Measurements from ENCODE around the gene ZFYVE28. TPM values are rescaled to one million over a fixed set of nuclear protein-coding genes. Genes with fewer than 3 reads are reported as not detected.

Gene ZFYVE28
- total and polyA plus RNA-seq, 2 of the 8 experiments (the other 6 are each of a cell fraction or from before 2014, with no cell fraction given) = 1.7 to 4.9 TPM

DNA sequence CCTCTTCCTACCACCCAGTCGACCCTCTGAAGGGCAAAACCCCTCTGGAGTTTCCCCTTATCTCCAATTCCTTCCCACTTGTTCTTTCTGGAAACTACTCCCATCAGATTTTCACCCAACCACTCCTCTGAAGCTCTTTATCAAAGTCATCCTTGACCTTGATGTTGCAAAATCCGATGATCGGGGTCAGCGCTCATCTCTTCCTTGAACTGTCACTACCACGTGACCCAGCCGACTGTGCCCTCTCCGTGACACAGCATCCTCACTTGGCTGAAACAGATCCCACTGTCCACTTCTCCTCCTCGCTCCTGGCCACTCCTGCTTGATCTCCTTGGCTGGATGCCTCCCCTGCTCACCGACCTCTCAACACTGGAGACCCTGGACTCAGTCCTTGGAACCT lies 1.4 kb upstream of the ZFYVE28 start:
- peaks cover 2 to 9% of the 10 kb centered on the region in 2 experiments for H4K20me1 ChIP-seq (replicated peaks in 1 of 2; ENCODE audit: control insufficient read depth in 1 of 2, insufficient read depth in 2 of 2, low read length in 2 of 2)
- peak overlapping the region in 1 of 2 experiments; percentile 80; a peak in 1 of 4 replicates for H3K4me2 ChIP-seq (ENCODE audit: insufficient read depth in 1 of 2, low read depth in 2 of 2, low read length in 2 of 2)
- H2BK120ac ChIP-seq (replicated peaks; ENCODE audit: low read depth, low read length) = no peak overlapping the region
- H3K4ac ChIP-seq (replicated peaks; ENCODE audit: insufficient read length, low read depth, low read length) = no peak overlapping the region
- DNase-seq (ENCODE audit: low read depth in 1 of 2, low spot score in 2 of 2) (no peak), FAIRE-seq (no peak)
- H3K4me1 ChIP-seq (replicated peaks in 1 of 4; ENCODE audit: control insufficient read depth in 3 of 4, insufficient read depth in 4 of 4, low read length in 3 of 4) = peaks cover 2 to 27% (median 16%) of the 10 kb centered on the region in 4 experiments
- no peak overlapping the region for H3K9ac ChIP-seq (replicated peaks in 1 of 4; ENCODE audit: extremely low read depth in 1 of 4, low read depth in 3 of 4, low read length in 3 of 4)
- H4K5ac ChIP-seq (ENCODE audit: insufficient read length, low read depth, low read length) = no peak overlapping the region
- H4K91ac ChIP-seq (replicated peaks; ENCODE audit: insufficient read length, low read length) = no peak overlapping the region
- H3K56ac ChIP-seq (replicated peaks; ENCODE audit: insufficient read length, low read depth, low read length) = no peak overlapping the region
- no peak overlapping the region for H3K27ac ChIP-seq (ENCODE audit: low read depth, low read length)
- H3K23me2 ChIP-seq (ENCODE audit: low read depth, low read length) = peaks cover 19% of the 10 kb centered on the region; the same call in 1 of the 2 replicates
- H4K8ac ChIP-seq (ENCODE audit: extremely low read depth, insufficient read depth, low read length) = no peak overlapping the region
- no peak overlapping the region for H3K14ac ChIP-seq (ENCODE audit: insufficient read length)
- H3K36me3 ChIP-seq (ENCODE audit: control insufficient read depth in 2 of 4, insufficient read depth in 4 of 4, low read length in 3 of 4) = no peaks in the 10 kb centered on the region
- H2BK20ac ChIP-seq (ENCODE audit: low read length) = no peak overlapping the region
- peaks cover 36 to 59% (median 53%) of the 10 kb centered on the region in 4 experiments for H3K27me3 ChIP-seq (replicated peaks in 1 of 4; ENCODE audit: control insufficient read depth in 3 of 4, extremely low read depth in 1 of 4, insufficient read depth in 3 of 4, low read length in 3 of 4)
- H2BK12ac ChIP-seq (ENCODE audit: low read depth, low read length) = no peak overlapping the region
- H3K79me2 ChIP-seq (ENCODE audit: control insufficient read depth in 1 of 2, insufficient read depth in 2 of 2, low read length in 2 of 2) = no peaks in the 10 kb centered on the region
- no peak overlapping the region for H2AFZ ChIP-seq (ENCODE audit: low read length)
- H2BK15ac ChIP-seq (ENCODE audit: low read length) = no peak overlapping the region
- 71% methylated on average over 9 of the region's 9 CpGs; no CpG with 5 or more reads in 1 of the 2 experiments for WGBS, 2 experiments (ENCODE audit: extremely low coverage in 1 of 2, insufficient coverage in 1 of 2, insufficient read length in 1 of 2, insufficient replicate concordance in 2 of 2, low coverage in 1 of 2, low lambda C conversion rate in 2 of 2, missing lambda C conversion rate in 1 of 2)
- no peaks in the 10 kb centered on the region for H3K9me3 ChIP-seq (ENCODE audit: insufficient read depth in 2 of 2, low read depth in 1 of 2, low read length in 1 of 2)
- ChIA-PET CTCF (ENCODE audit: partially characterized antibody) (interaction anchor here (1.1 to 1.5 kb wide), 3 partner anchors 9 to 27 kb away, joined by 3 to 6 read pairs (median 4); no protein-coding TSS in a partner anchor), POLR2A (ENCODE audit: partially characterized antibody) (interaction anchor here (1.1 to 1.6 kb wide), 2 partner anchors 11 to 17 kb away, joined by 3 to 5 read pairs; no protein-coding TSS in a partner anchor)
- H3K18ac ChIP-seq (ENCODE audit: extremely low read depth, low read length) = no peak overlapping the region
- H2BK5ac ChIP-seq (ENCODE audit: low read depth, low read length) = no peak overlapping the region
- H3K4me3 ChIP-seq (ENCODE audit: extremely low read depth in 1 of 4, insufficient read depth in 2 of 4, low read depth in 3 of 4, low read length in 4 of 4) = no peak overlapping the region
- no peak overlapping the region for H2AK5ac ChIP-seq (ENCODE audit: low read depth, low read length)
- H3K23ac ChIP-seq (ENCODE audit: insufficient read length) = no peak overlapping the region
- no peaks in the 10 kb centered on the region for H3K79me1 ChIP-seq (ENCODE audit: low read depth, low read length)
- no peak for TF ChIP-seq ASH2L (IDR thresholded peaks at IDR 0.05; ENCODE audit: low read length)
- TF ChIP-seq, protein P1, sequence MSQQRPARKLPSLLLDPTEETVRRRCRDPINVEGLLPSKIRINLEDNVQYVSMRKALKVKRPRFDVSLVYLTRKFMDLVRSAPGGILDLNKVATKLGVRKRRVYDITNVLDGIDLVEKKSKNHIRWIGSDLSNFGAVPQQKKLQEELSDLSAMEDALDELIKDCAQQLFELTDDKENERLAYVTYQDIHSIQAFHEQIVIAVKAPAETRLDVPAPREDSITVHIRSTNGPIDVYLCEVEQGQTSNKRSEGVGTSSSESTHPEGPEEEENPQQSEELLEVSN (IDR thresholded peaks at IDR 0.05) = no peak
- no peak for TF ChIP-seq CHD1 (IDR thresholded peaks at IDR 0.05; ENCODE audit: low read depth, low read length)
- TF ChIP-seq CREB1 (IDR thresholded peaks at IDR 0.05) = no peak
- TF ChIP-seq SP1 (IDR thresholded peaks at IDR 0.05; ENCODE audit: low read depth, low read length) = no peak
- TF ChIP-seq CTBP2 (IDR thresholded peaks at IDR 0.05; ENCODE audit: borderline replicate concordance, insufficient read depth, insufficient read length, low read length) = no peak
- no peak for TF ChIP-seq SIX5 (IDR thresholded peaks at IDR 0.05; ENCODE audit: low read depth, low read length)
- no peak for TF ChIP-seq CBX8 (IDR thresholded peaks at IDR 0.05; ENCODE audit: borderline replicate concordance, low read depth, low read length)
- no peak for TF ChIP-seq TBP (IDR thresholded peaks at IDR 0.05; ENCODE audit: low read depth, low read length)
- no peak for TF ChIP-seq CBX5 (IDR thresholded peaks at IDR 0.05; ENCODE audit: low read depth, low read length)
- TF ChIP-seq RAD21 (IDR thresholded peaks at IDR 0.05 in 1 of 2, conservative IDR thresholded peaks at IDR 0.05 in 1 of 2; ENCODE audit: low read depth in 2 of 2, low read length in 2 of 2) = no peak
- TF ChIP-seq SP4 (IDR thresholded peaks at IDR 0.05; ENCODE audit: low read length) = no peak
- no peak for TF ChIP-seq RFX5 (IDR thresholded peaks at IDR 0.05; ENCODE audit: borderline replicate concordance, low read depth, low read length)
- no peak for TF ChIP-seq SP2 (IDR thresholded peaks at IDR 0.05; ENCODE audit: low read length)

All from H1 (cell line).